CD4-positive, CD25-positive, alpha-beta regulatory T cell (primary cell): Measurements from ENCODE around the gene SSPN. TPM values are rescaled to one million over a fixed set of nuclear protein-coding genes. Genes with fewer than 3 reads are reported as not detected.
A peak's percentile ranks its signal among the peaks of the same experiment; 100 is the strongest.

Experiments used
- ATAC-seq, 2 donors: fragments of 150-1000 bp; cut with Tn5 transposase; one replicate each; pipeline ENCODE4 v1.10.0; 2021; ENCODE audit warnings: low read depth in 2 of 2, moderate number of reproducible peaks in 2 of 2, moderate library complexity in 1 of 2
- DNase-seq, 3 donors: peaks; one replicate each; pipeline versions ENCODE4 v3.0.0 to v3.0.0-alpha.2; 2012 to 2022; ENCODE audit warnings: mixed read lengths in 1 of 3
- H3K27ac ChIP-seq: one replicate; pipeline ENCODE4 v1.7.0; 2013; ENCODE audit warnings: mild to moderate bottlenecking, low read length; ENCODE audit not compliant: insufficient read depth, poor library complexity, severe bottlenecking
- H3K27me3 ChIP-seq: one replicate; pipeline ENCODE4 v1.7.0; 2013; ENCODE audit warnings: low read length; ENCODE audit not compliant: control insufficient read depth, insufficient read depth
- H3K36me3 ChIP-seq: one replicate; pipeline ENCODE4 v1.7.0; 2013; ENCODE audit warnings: mild to moderate bottlenecking, low read length, moderate library complexity; ENCODE audit not compliant: control insufficient read depth, insufficient read depth
- H3K4me1 ChIP-seq: 2 replicates; pipeline ENCODE4 v1.7.0; 2013; ENCODE audit warnings: mild to moderate bottlenecking, low read length; ENCODE audit not compliant: insufficient read depth, control insufficient read depth, poor library complexity, severe bottlenecking
- H3K4me3 ChIP-seq: one replicate; pipeline ENCODE4 v1.7.0; 2013; ENCODE audit warnings: low read depth, mild to moderate bottlenecking, low read length, moderate library complexity
- H3K9me3 ChIP-seq, 2 experiments: 1 replicate in 1 of 2; 2 replicates in 1 of 2; pipeline ENCODE4 v1.7.0; 2013; ENCODE audit warnings: low read length in 2 of 2, mild to moderate bottlenecking in 1 of 2, moderate library complexity in 1 of 2; ENCODE audit not compliant: control insufficient read depth in 2 of 2
- H3K27ac Mint-ChIP-seq, 3 donors: one replicate each; pipeline ENCODE4 v1.8.0; 2020 to 2022; ENCODE audit warnings: mild to moderate bottlenecking in 3 of 3, mixed read lengths in 3 of 3, moderate library complexity in 2 of 3
- H3K27me3 Mint-ChIP-seq: one replicate; pipeline ENCODE4 v1.8.0; 2022; ENCODE audit warnings: mild to moderate bottlenecking, mixed read lengths
- H3K36me3 Mint-ChIP-seq: one replicate; pipeline ENCODE4 v1.8.0; 2020; ENCODE audit warnings: mixed read lengths
- H3K4me1 Mint-ChIP-seq, 4 donors: one replicate each; pipeline ENCODE4 v1.8.0; 2020 to 2022; ENCODE audit warnings: mixed read lengths in 4 of 4, mild to moderate bottlenecking in 1 of 4
- H3K4me3 Mint-ChIP-seq, 4 donors: one replicate each; pipeline ENCODE4 v1.8.0; 2020 to 2022; ENCODE audit warnings: mild to moderate bottlenecking in 4 of 4, mixed read lengths in 4 of 4, moderate library complexity in 3 of 4
- H3K9me3 Mint-ChIP-seq, 7 donors: one replicate each; pipeline ENCODE4 v1.8.0; 2020 to 2022; ENCODE audit warnings: mixed read lengths in 7 of 7, mild to moderate bottlenecking in 3 of 7, moderate library complexity in 2 of 7
- polyA plus RNA-seq, 4 donors: library from polyadenylated mRNA; unstranded; fragments of 300-500 nt; fragmentation: Illumina TruSeq; gene quantifications; one replicate each; pipeline ENCODE4 v1.2.3, GENCODE V29; 2021
- total RNA-seq: library from RNA; stranded (reverse); gene quantifications from one replicate; pipeline ENCODE4 v1.2.3, GENCODE V29; 2022

SSPN gene
- total and polyA plus RNA-seq, 5 donors from 2014 or later, result not detected

DNA sequence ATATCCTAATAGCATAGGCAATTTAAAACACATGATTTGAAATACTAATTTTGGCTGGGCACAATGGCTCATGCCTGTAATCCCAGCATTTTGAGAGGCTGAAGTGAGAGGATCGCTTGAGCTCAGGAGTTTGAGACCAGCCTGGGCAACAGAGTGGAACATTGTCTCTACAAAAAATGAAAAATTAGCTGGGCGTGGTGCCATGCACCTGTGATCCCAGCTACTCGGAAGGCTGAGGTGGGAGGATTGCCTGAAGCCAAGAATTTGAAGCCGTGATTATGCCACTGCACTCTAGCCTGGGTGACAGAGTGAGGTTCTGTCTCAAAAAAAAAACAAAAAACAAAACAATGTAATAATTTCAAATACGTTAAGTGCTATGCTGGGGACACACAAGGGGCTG is 83.3 kb downstream of the SSPN start:
- H3K36me3 Mint-ChIP-seq, result no peaks in the 10 kb centered on the region
- no peaks in the 10 kb centered on the region for H3K9me3 Mint-ChIP-seq
- H3K27ac Mint-ChIP-seq, result no peak overlapping the region
- ATAC-seq (no peak), DNase-seq (no peak)
- H3K4me1 Mint-ChIP-seq, result peaks cover 0 to 10% (median 7%) of the 10 kb centered on the region in 4 donors
- H3K4me1 ChIP-seq, result peaks cover 8% of the 10 kb centered on the region
- H3K27me3 ChIP-seq, result no peaks in the 10 kb centered on the region
- no peaks in the 10 kb centered on the region for H3K27me3 Mint-ChIP-seq
- no peaks in the 10 kb centered on the region for H3K9me3 ChIP-seq
- no peak overlapping the region for H3K27ac ChIP-seq
- H3K4me3 Mint-ChIP-seq, result no peak overlapping the region
- H3K36me3 ChIP-seq, result no peaks in the 10 kb centered on the region
- H3K4me3 ChIP-seq, result no peak overlapping the region

GRCh38 chr12:26279091-26279490 is 83.7 kb downstream of the SSPN start:
- no peak overlapping the region for H3K27ac ChIP-seq
- no peak overlapping the region for H3K4me3 Mint-ChIP-seq
- DNase-seq (no peak), ATAC-seq (no peak)
- no peaks in the 10 kb centered on the region for H3K27me3 Mint-ChIP-seq
- no peaks in the 10 kb centered on the region for H3K36me3 Mint-ChIP-seq
- H3K4me3 ChIP-seq, result no peak overlapping the region
- H3K36me3 ChIP-seq, result no peaks in the 10 kb centered on the region
- peaks cover 8% of the 10 kb centered on the region for H3K4me1 ChIP-seq
- H3K27me3 ChIP-seq, result no peaks in the 10 kb centered on the region
- no peaks in the 10 kb centered on the region for H3K9me3 Mint-ChIP-seq
- peaks cover 0 to 10% (median 7%) of the 10 kb centered on the region in 4 donors for H3K4me1 Mint-ChIP-seq
- no peaks in the 10 kb centered on the region for H3K9me3 ChIP-seq
- no peak overlapping the region for H3K27ac Mint-ChIP-seq

GRCh38 chr12:26279908-26280307 is 84.5 kb downstream of the SSPN start:
- H3K36me3 Mint-ChIP-seq, result no peaks in the 10 kb centered on the region
- Histone ChIP-seq H3K27me3 (no peaks in the 10 kb centered on the region), H3K27ac (no peak overlapping the region), H3K9me3 (no peaks in the 10 kb centered on the region), H3K4me1 (peaks cover under 1% of the 10 kb centered on the region), H3K4me3 (no peak overlapping the region), H3K36me3 (no peaks in the 10 kb centered on the region)
- no peak for DNase-seq
- ATAC-seq, result no peak
- H3K4me3 Mint-ChIP-seq, result no peak overlapping the region
- H3K27ac Mint-ChIP-seq, result no peak overlapping the region
- peaks cover 0 to 3% (median under 1%) of the 10 kb centered on the region in 4 donors for H3K4me1 Mint-ChIP-seq
- H3K9me3 Mint-ChIP-seq, result no peaks in the 10 kb centered on the region
- H3K27me3 Mint-ChIP-seq, result no peaks in the 10 kb centered on the region

GRCh38 chr12:26280869-26281268 is 85.5 kb downstream of the SSPN start:
- H3K4me1 ChIP-seq, result no peaks in the 10 kb centered on the region
- Mint-ChIP-seq H3K4me3 (no peak overlapping the region), H3K27me3 (no peaks in the 10 kb centered on the region), H3K27ac (peak overlapping the region in 1 of 3 donors; percentile 57), H3K36me3 (no peaks in the 10 kb centered on the region), H3K4me1 (no peaks in the 10 kb centered on the region), H3K9me3 (no peaks in the 10 kb centered on the region)
- H3K27me3 ChIP-seq, result no peaks in the 10 kb centered on the region
- DNase-seq (no peak), ATAC-seq (no peak)
- H3K27ac ChIP-seq, result no peak overlapping the region
- no peak overlapping the region for H3K4me3 ChIP-seq
- H3K36me3 ChIP-seq, result no peaks in the 10 kb centered on the region
- no peaks in the 10 kb centered on the region for H3K9me3 ChIP-seq

GRCh38 chr12:26281320-26281719 is 85.9 kb downstream of the SSPN start:
- H3K27ac ChIP-seq, result no peak overlapping the region
- H3K4me3 ChIP-seq, result no peak overlapping the region
- Mint-ChIP-seq H3K27ac (no peak overlapping the region), H3K4me1 (no peaks in the 10 kb centered on the region), H3K36me3 (no peaks in the 10 kb centered on the region), H3K27me3 (no peaks in the 10 kb centered on the region), H3K9me3 (no peaks in the 10 kb centered on the region), H3K4me3 (no peak overlapping the region)
- no peaks in the 10 kb centered on the region for H3K27me3 ChIP-seq
- no peaks in the 10 kb centered on the region for H3K36me3 ChIP-seq
- DNase-seq (no peak), ATAC-seq (no peak)
- H3K9me3 ChIP-seq, result no peaks in the 10 kb centered on the region
- H3K4me1 ChIP-seq, result no peaks in the 10 kb centered on the region

DNA sequence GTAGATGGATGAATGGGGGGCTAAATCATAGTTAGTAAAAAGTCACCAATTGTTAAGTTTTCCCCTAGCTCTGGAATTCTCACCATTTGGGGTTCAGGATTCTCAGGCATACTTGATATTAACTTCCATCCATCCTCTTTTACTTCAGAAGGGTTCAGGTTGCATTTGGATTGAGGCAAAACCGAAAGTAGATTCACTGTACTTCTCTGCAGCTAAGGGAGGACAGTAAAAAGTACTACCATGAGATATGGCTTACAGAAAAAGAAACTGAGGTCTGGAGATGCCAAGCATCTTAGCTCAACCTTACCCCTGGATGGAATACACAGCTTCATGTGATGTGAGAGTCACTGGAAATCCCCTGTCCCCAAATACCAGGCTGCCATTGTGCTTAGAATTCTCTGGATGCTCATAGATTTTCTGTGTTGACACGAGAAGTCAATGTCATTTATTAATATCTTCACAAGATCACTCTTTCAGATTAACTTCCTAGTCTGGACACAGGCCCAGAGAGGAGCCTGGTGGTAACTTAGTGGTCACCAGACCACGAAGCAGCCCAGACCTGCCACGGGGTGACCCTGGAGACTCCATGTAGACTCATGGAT is 87.1 kb downstream of the SSPN start:
- Mint-ChIP-seq H3K27me3 (no peaks in the 10 kb centered on the region), H3K36me3 (no peaks in the 10 kb centered on the region), H3K27ac (no peak overlapping the region), H3K4me1 (no peaks in the 10 kb centered on the region), H3K4me3 (no peak overlapping the region), H3K9me3 (no peaks in the 10 kb centered on the region)
- Histone ChIP-seq H3K4me3 (no peak overlapping the region), H3K27me3 (no peaks in the 10 kb centered on the region), H3K4me1 (no peaks in the 10 kb centered on the region), H3K27ac (no peak overlapping the region), H3K36me3 (no peaks in the 10 kb centered on the region), H3K9me3 (no peaks in the 10 kb centered on the region)
- no peak for ATAC-seq
- no peak for DNase-seq

DNA sequence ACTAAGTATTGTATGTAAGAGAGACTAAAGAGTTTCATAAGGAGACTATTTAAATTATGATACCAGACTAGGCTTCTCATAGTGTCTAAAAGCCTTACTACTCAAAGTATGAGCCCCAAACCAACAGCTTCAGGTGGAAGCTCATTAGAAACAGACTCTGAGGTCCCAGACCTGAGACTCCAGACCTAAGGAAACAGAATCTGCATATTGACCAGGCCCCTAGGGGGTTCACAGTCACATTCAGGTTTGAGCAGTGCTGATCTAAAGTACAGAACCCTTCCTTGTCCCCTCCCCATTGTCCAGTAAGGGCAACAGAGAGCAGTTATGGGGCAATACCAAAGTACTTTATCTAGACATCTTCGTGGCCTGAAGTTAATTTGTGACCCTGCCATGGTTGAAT is 87.7 kb downstream of the SSPN start:
- Mint-ChIP-seq H3K9me3 (no peaks in the 10 kb centered on the region), H3K27ac (no peak overlapping the region), H3K4me1 (no peaks in the 10 kb centered on the region), H3K27me3 (no peaks in the 10 kb centered on the region), H3K36me3 (no peaks in the 10 kb centered on the region), H3K4me3 (peak overlapping the region in 1 of 4 donors; percentile 38)
- Histone ChIP-seq H3K27ac (no peak overlapping the region), H3K27me3 (no peaks in the 10 kb centered on the region), H3K9me3 (no peaks in the 10 kb centered on the region), H3K36me3 (no peaks in the 10 kb centered on the region), H3K4me1 (no peaks in the 10 kb centered on the region), H3K4me3 (no peak overlapping the region)
- ATAC-seq (no peak), DNase-seq (no peak)

- H3K4me3 Mint-ChIP-seq, result no peak overlapping the region
- no peak overlapping the region for H3K27ac Mint-ChIP-seq
- H3K4me3 ChIP-seq, result no peak overlapping the region
- peaks cover 0 to 2% (median 0%) of the 10 kb centered on the region in 7 donors for H3K9me3 Mint-ChIP-seq
- no peaks in the 10 kb centered on the region for H3K36me3 Mint-ChIP-seq
- H3K36me3 ChIP-seq, result no peaks in the 10 kb centered on the region
- H3K27me3 ChIP-seq, result no peaks in the 10 kb centered on the region
- no peak overlapping the region for H3K27ac ChIP-seq
- DNase-seq (no peak), ATAC-seq (no peak)
- no peaks in the 10 kb centered on the region for H3K27me3 Mint-ChIP-seq
- H3K9me3 ChIP-seq, result no peaks in the 10 kb centered on the region
- no peaks in the 10 kb centered on the region for H3K4me1 Mint-ChIP-seq
- H3K4me1 ChIP-seq, result no peaks in the 10 kb centered on the region
Observed at GRCh38 chr12:26283617-26284016, 88.2 kb downstream of the SSPN start.
